Measurements from ENCODE around the gene CACNA2D1.

Gene CACNA2D1

DNA sequence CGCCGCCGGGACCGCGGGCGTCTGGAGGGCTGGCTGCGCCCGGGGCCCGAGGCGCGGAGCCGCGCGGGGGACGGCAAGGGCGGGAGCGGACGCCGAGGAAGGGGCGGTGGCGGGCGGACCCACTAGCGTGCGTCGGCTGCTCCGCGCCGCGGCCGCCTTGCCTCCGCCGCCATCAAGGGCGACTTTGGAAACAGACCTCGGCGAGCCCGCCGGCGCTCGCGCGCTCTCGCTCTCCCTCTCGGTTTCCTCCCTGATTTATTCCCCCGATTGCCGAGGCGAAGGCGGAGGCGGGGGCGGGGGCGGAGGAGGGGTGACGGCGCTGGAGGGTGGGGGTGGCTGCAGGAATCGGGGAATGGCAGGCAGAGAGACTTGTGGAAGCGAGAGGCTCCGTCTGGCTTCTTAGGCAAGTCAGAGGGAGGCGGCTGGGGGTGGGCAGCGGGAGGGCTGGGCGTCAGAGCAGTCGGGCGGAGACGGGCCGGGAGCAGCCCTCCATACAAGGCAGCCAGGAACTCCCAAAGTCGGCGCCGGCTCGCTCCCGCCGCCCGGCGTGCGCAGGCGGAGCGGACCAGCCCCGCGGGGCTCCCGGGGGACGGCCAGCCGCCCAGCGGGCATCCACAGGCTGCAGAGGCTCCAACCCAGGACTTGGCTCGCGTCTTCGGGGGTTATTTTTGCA, at the start of gene CACNA2D1:
TSS of gene CACNA2D1 (minus strand) at position 231 of the 673 bp plus-strand sequence.
- DNase-seq (ENCODE audit: low read depth in 2 of 2) = peak in 1 of 2 experiments; percentile 0

DNA sequence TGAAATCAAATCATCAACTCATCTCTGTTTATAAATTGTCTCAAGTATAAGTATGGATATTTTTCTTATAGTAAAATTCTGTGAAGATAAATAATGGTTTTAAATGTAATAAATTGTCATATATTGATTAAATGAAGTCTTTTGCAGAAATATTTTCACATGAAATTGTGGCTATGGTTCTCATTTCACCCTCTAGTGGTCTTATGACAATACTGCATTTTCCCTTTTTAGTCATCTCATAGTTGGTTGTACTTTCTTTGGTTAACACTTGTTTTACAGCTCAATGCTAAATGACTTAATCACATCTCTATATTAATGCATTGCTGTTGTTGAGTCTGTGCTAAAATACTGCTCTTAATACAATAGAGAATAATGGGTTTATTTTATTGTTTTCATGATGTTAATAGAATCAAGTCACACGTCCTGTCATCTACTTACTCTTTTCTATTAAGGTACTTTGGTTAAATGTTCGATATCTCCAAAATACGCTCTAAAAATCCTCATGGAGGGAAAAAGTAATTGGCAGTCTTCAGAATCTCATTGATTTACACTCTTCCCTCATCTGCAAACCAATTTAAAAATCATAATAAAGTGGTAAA, 38.0 kb upstream of the CACNA2D1 start:
- DNase-seq (ENCODE audit: low read depth in 2 of 2) = no peak

DNA sequence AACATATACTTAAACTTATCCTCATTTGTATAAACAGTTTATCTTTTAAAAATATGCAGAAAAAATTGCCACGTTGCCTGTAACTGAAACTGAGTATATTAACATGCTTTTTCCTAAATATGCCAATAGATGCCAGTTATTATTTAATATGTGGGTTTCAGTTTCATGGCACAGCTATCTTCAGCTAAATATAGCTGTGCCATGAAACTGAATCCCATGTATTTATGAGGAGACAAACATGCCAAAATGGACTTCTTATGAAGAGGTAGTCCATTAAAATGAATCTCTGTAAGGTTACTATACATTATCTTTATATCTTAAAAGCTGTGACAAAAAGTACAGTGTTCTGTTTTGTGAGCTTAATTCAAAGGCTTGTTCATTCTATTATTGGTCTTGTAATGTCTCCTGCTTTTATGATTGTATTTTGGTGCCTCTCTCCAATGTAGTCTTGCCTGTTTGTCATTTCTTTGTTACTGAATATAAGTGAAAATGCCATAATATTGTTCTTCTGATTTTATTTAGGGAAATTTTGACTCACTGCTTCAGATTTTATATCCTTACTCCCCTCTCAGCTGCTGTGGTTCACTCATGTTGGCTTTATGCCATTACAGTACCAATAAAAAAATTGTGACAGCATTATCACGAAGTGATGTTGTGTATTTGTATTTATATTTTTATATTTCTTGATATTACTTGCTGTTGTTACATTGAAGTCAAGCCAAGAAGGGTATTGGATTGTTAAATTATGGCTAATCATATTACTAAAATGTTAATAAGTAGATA, 34.3 kb upstream of the CACNA2D1 start:
- DNase-seq (ENCODE audit: low read depth in 2 of 2) = no peak

DNA sequence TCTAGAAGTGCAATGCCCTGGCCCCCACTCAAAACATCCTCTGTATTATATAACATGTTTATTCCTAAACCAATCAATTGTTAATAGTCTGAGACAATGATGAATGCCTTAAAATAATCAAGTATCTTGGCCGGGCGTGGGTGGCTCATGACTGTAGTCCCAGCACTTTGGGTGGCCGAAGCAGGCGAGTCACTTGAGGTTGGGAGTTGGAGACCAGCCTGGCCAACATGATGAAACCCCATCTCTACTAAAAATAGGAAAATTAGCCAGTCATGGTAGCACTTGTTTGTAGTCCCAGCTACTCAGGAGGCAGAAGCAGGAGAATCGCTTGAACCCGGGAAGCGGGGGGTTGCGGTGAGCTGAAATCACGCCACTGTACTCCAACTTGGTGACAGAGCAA, 29.4 kb upstream of the CACNA2D1 start:
- DNase-seq (ENCODE audit: low read depth in 2 of 2) = no peak

DNA sequence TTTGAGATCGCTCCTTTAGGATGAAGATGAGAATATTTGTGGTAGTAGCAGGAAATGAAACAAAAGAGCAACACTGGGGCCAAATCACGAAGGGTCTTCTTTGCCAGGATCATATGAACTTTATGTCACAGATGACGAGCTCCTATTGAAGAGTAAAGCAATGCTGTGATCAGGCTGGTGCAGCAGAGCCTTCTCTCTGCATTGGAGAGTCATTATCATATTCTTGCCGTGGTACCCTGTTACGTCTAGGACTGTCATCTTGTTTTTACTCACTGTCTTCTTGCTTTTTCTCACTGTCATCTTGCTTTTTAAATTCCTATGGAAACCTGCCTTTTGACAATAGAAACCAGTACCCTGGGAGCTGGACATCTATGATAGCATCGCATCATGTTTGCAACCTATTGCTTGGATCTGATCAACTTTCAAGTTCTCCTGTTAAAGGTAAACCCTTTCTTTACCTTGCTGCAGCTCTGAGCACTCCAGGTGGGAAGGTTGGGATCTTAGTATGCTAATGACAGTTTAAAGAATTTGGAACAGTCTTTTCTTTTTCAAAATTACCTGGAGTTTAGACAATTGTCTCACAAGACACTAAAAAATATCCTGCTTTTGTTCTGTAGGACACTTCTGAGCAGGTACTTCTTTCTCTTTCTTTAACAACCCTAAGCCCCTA, 27.9 kb upstream of the CACNA2D1 start:
- no peak for DNase-seq (ENCODE audit: low read depth in 2 of 2)

DNA sequence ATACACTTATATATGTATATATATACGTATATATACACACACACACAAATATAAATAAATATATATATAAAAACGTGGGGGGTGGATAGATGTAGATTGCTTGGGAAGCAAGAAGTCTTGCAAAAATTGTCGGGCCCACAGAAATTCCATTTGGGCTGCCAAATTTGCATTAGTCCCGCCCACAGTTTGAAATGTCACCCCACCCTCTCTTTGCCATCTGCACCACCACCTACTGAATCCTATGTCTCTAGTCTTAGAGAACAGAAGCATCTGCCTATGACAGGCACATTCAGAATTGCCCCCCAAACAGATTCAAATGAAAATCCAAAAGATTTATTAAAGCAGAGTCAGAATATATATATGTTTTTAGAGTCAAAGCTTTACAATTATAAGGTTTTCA, 25.6 kb upstream of the CACNA2D1 start:
- DNase-seq (ENCODE audit: low read depth in 2 of 2) = no peak

DNA sequence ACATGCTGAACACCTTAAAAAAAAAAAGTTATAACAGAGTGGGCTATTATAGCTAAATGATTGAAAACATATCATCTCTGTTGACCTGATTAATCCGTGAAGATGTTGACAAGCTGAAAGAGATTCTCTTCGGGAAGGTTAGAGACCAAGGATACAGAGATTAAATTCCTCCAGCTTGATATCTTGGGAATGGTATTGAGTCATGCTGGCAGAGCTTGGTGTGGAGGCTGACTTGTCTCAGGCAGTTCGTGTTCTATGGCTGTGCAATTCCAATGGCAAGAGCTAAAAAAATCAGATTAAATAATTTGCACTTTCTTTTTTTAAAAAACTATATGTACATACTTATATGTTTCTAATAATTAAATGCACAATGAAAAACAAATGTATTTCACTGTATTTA, 24.9 kb upstream of the CACNA2D1 start:
- DNase-seq (ENCODE audit: low read depth in 2 of 2) = no peak

DNA sequence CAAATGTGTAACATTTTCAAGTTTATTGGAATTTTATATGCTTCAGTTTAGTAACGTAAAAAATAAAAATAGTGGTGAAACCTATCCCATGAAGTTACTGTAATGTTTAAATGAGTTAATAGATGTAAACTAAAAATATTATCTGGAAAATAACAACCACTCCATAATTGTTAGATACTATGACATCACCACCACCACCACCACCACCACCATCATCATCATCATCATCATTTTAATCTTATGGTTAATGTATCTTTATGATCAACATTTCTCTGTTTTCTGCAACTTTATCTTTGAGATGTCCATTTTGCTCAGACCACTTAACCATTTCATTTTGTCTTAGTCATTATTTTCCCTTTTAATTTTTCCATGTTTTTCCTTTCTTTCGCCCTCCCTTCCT, 23.4 kb upstream of the CACNA2D1 start:
- no peak for DNase-seq (ENCODE audit: low read depth in 2 of 2)

DNA sequence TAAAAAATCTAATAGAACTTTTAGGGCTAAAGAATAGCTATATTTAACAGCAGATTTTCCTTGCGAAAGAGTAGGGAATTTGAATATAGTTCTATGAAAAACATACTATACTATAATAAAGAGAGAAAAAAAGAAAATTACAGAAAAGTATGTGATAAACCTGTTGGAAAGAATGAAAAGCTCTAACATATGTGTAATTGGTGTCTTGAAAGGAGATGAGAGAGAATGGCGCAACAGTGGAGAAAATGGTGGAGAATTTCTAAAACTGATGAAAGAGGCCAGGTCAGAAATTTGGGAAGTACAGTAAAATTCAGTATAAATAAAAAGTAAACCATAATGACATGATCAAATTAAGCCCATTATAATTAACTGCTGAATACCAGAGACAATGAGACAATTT, 20.8 kb upstream of the CACNA2D1 start:
- DNase-seq (ENCODE audit: low read depth in 2 of 2) = no peak

DNA sequence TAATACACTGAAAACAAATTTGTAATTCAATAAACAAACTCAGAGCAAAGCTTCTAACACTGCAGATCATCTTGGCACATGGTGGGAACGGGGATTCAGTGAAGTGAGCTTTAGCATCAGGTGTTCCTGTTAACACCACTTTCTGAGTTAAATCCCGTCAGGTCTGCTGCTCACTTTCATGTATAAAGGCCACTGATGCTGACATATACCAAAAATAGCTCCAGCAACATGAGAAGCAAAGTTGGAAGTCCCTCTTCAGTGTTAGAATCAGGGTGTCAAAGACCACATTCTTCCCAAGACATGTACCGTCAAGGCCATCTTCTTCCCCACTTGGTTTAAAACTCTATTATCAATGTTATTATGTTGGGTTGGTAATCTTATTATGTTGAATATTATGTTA, 11.7 kb upstream of the CACNA2D1 start:
- DNase-seq (ENCODE audit: low read depth in 2 of 2) = no peak

DNA sequence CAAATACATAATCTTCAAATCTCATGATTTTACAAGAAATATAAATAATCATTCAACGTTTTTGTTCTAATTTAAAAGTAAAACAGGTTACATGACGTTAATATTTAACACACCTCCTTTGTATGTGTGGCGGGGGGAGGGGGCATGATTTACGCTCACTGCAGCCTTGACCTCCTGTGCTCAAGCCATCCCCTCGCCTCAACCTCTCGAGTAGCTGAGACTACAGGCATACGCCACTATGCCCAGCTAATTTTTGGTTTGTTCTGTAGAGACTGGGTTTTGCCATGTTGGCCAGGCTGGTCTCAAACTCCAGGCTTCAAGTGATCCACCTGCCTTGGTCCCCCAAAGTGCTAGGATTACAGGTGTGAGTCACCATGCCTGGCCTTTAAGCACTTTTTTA, 7.2 kb upstream of the CACNA2D1 start:
- no peak for DNase-seq (ENCODE audit: low read depth in 2 of 2)

DNA sequence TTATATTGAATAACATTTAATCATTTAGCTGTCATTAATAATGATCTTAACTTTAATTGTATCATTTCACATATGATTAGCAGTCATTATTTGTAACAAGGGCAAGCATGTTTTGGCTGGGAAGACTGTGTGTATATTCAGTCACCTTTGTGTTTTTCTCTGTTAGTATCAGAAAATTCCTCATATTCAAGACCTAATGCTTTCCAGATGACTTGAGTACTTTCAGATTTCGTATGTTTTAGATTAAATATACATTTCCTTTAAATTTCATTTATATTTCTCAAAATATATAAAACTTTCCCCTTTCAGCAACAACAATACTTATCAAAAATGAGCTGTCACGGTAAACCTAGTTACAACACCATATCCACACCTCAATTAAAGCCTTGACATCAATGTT, 6.3 kb upstream of the CACNA2D1 start:
- DNase-seq (ENCODE audit: low read depth in 2 of 2) = no peak

DNA sequence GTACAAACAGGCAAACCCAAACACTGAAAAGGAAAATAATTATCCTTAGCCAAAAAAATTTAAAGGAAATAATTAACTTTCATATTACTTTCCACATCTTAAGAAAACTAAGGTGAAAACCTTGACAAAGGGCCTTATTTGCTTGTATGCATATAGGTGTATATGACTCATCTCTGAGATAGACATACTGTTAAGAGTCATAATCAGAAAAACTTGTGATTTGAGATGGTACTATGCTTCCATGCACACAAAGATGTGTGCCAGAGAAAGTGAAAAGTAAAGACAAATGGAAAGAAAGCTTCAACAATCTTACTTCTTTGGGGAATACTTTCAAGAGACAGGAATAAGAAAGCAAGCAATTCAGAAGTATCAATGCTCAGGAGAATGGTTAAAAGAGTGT, 3.3 kb upstream of the CACNA2D1 start:
- no peak for DNase-seq (ENCODE audit: low read depth in 2 of 2)

DNA sequence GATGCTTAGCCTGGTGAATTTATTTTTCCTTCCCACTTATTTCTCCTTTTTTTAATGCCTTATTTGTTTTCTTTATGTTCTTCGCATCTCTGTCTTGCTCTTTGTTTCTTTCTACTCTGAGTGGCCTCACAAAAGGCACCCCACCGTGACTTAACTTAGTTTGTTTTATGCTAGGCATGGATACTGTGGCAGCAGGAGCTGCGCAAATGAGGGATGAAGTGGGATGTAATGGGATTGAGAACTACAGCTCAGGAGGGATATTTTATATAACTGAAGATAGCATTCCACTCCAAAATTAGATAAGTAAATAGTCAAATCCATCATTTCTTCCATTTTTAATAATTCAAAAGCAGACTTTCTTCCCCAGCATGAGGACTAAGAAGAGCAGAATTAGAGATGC, 1.7 kb upstream of the CACNA2D1 start:
- DNase-seq (ENCODE audit: low read depth in 2 of 2) = no peak

DNA sequence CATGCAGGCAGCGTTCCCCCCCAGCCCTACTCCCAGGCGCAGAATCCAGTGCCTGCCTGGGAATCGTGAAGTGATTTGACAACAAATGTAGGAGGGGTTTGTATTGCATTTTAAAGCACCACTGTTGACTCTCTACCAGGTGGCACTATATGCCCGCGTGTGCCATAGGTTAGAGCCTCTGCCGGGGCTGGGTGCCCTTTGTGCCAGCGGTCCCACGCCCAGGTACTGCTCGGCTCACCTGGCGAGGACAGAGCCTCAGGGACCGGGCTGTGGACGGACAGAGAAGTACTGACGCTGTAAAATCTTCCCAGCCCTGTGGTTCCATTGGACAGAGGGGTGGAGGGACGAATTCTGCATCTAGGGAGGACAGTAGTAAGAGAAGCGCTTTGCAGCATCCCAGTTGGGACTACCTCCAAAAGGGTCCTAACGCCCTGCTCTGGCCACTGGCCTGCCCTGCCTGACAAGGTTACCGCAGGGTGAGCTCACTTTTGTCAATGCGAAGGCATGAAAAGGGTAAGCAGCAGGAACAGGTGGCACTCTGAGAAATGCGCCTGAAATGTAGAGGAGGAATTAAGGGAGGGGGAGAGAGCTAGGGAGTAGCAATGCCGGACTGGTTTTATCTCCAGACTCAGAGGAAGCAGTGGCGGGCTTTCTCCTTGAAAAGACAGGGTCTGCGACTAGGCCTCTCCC, 788 bp upstream of the CACNA2D1 start:
- no peak for DNase-seq (ENCODE audit: low read depth in 2 of 2)

DNA sequence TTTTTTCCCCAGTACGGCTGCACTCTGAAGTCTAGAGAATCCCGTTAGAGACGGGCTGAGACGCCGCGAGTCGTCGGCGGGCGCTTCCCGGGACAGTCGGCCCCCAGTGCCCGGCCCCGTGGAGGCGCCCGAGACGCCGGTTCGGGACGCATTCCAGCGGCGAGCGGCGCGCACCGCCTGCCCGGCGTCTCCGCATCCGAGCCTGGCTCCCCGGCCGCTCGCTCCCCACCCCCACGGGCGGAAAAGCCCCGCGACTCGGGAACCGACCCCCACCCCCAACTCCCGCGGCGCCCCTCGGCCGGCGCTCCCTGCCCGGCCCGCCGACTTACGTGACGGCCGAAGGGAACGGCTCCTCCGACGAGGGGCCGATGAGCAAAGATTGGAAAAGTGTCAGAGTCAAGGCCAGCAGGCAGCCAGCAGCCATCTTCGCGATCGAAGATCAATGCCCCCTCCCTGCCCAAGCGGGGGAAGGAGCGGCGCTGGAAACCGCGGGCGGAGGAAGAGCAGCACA, 486 bp downstream of the CACNA2D1 start:
- no peak for DNase-seq (ENCODE audit: low read depth in 2 of 2)

DNA sequence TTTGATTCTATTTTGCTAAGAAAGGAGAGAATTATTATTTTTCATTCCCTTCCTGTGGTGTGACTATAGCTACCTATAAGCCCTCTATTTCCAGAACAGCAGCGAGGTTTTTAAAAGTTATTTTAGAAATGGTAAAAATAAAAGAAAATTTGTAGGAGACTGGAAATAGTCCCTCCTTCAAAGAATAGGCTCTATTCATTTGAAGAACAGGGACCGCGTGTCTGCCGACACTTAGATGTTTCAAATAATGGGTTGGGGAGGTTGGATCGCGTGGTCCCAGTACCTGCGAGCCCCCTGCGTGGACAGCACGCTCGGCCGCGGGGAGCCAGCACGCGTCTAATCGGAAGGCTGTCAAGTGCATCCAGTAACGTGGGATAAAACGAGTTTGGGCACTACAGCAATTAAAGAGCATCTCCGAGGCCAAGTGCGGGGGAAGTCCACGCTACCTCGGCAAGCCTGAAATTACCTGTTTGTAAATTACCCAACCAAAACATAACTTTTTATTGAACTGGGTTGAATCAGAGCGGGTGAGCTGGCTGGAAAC, 1.0 kb downstream of the CACNA2D1 start:
- DNase-seq (ENCODE audit: low read depth in 2 of 2) = no peak

DNA sequence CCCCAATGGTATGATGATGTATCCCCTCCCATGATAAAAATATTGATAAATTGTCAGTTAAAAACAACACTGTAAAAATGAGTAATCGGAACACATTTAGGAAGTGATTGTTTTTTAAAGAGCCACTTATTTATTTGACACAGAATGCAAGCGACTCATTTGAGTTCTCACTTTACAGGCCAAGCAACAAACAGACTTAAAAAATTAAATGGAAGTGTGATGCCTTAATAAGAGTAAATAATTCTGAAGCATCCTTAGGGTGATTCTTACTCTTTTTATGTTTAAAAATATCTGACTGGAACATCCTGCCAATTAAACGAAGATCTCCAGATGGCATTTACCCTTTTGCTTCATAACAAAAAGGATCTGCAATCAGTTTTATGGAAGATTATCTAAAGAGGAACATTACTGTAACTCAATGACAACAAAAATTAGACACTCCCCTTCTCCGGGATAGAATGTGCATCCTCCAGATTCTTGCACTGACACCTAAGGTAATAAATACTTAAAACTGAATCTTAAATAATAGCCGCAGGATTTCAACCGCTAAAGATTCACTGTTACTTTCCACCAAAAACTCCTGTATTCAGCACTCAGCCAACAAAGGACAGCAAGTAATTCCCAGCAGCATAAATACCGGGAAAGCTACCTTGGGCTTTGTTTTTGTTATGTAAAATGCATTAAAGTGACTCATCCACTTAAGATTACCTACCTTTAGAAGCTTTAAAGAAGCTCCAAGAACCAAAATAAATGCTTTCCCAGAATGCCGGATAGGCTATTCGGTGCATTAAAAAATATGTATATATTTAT, 1.7 kb downstream of the CACNA2D1 start:
- no peak for DNase-seq (ENCODE audit: low read depth in 2 of 2)

DNA sequence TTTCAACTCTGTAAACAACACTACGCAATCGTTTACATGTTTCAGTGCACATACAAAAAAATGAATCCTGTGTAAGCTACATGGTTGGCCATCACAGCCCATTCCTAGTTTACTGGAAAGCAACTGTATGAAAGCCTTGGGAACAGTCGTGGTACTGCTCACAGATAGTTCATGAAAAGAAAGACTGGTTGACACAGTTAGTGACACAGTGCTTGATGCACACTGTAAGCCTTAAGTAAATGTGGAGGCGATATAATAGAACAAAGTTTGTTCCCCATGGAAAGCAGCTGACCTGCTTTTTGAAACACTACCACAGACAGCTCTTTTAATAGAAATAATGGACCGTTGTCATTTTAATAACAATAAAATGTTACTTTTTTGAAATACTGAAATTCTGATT, 5.1 kb downstream of the CACNA2D1 start:
- no peak for DNase-seq (ENCODE audit: low read depth in 2 of 2)

DNA sequence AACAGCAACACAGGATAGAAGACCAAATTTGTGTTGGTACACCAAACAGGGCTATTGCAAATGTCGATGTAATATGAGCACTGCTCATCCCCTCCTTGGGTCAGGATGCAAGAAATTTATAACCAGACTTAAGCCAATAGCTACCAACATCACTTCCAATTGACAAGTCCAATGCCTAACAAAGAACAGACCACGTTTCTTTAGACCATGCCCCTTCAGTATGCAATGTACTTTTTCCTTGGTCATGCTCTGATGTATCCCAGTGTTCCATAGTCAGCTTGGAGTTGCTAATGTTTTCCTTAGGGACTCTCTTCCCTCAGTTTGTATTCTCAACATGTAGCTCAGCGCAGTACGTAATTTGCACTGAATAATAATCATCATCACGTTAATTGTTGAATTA, 7.8 kb downstream of the CACNA2D1 start:
- no peak for DNase-seq (ENCODE audit: low read depth in 2 of 2)
